ENCODE results near the gene ADAMTSL1. TPM values are rescaled to one million over a fixed set of nuclear protein-coding genes. Genes with fewer than 3 reads are reported as not detected.

ADAMTSL1 gene
- total and polyA plus RNA-seq, 9 of the 15 experiments (the other 6 are each of a cell fraction or from before 2014, with no cell fraction given): 0.01 TPM; not detected in 8

- CTCF ChIA-PET (ENCODE audit: low intra/inter-chr PET ratio): no interaction called here
Observed at GRCh38 chr9:18746631-18747030, 272.7 kb downstream of the ADAMTSL1 start.

GRCh38 chr9:18747595-18747994 lies 273.6 kb downstream of the ADAMTSL1 start:
- in situ Hi-C loops (cut with MboI): no loop called here
- Histone ChIP-seq H3K79me2 (ENCODE audit: control insufficient read depth, insufficient read depth, low read length) (no peaks in the 10 kb centered on the region), H3K9me1 (ENCODE audit: control insufficient read depth, insufficient read depth, low read length) (no peaks in the 10 kb centered on the region), H3K4me1 (replicated peaks in 1 of 2; ENCODE audit: control insufficient read depth in 2 of 2, insufficient read depth in 2 of 2, low read length in 2 of 2) (no peaks in the 10 kb centered on the region), H3K4me2 (ENCODE audit: insufficient read depth, low read length) (no peak overlapping the region), H2AFZ (ENCODE audit: low read depth, low read length) (no peak overlapping the region), H4K20me1 (replicated peaks; ENCODE audit: control insufficient read depth, insufficient read depth, low read length) (no peaks in the 10 kb centered on the region), H3K9me3 (replicated peaks; ENCODE audit: control insufficient read depth, insufficient read depth, low read depth, low read length) (no peaks in the 10 kb centered on the region), H3K27me3 (ENCODE audit: control insufficient read depth in 2 of 2, insufficient read depth in 2 of 2, low read length in 2 of 2) (no peaks in the 10 kb centered on the region), H3K27ac (ENCODE audit: extremely low read depth, low read depth, low read length) (no peak overlapping the region), H3K9ac (ENCODE audit: insufficient read depth in 1 of 2, low read depth in 2 of 2, low read length in 2 of 2) (no peak overlapping the region), H3K36me3 (ENCODE audit: control insufficient read depth, insufficient read depth, low read length) (no peaks in the 10 kb centered on the region), H3K4me3 (no peak overlapping the region)
- 0% methylated on average over 3 of the region's 3 CpGs for WGBS (ENCODE audit: insufficient coverage, low coverage, missing lambda C conversion rate)
- intact Hi-C loops (cut with micrococcal nuclease): no loop called here
- no TSS peak for BruUV-seq (replicated peaks)
- no peak for ATAC-seq
- TF ChIP-seq XRCC3 (IDR thresholded peaks at IDR 0.05) (no peak), TAF9B (IDR thresholded peaks at IDR 0.05; ENCODE audit: partially characterized antibody) (no peak), COPS2 (conservative IDR thresholded peaks at IDR 0.05) (no peak)
- no peak for FAIRE-seq
- ChIA-PET CTCF (ENCODE audit: low intra/inter-chr PET ratio) (no interaction called here), POLR2A (interaction anchor here (0.8 kb wide), 1 partner anchor 8 kb away, joined by 3 read pairs; no protein-coding TSS in a partner anchor)
- no peak for DNase-seq (ENCODE audit: extremely low read depth in 1 of 4, low spot score in 3 of 4)

More at GRCh38 chr9:18746631-18747030, 272.7 kb downstream of the ADAMTSL1 start:
- POLR2A ChIA-PET: no interaction called here
- in situ Hi-C loops (cut with MboI) (no loop called here), intact Hi-C loops (cut with micrococcal nuclease) (no loop called here)
- FAIRE-seq (no peak), DNase-seq (ENCODE audit: extremely low read depth in 1 of 4, low spot score in 3 of 4) (no peak), ATAC-seq (no peak)
- no peak overlapping the region for H3K4me2 ChIP-seq (ENCODE audit: insufficient read depth, low read length)
- no peaks in the 10 kb centered on the region for H3K36me3 ChIP-seq (ENCODE audit: control insufficient read depth, insufficient read depth, low read length)
- TF ChIP-seq RBBP5 (IDR thresholded peaks at IDR 0.05; ENCODE audit: borderline replicate concordance, insufficient read depth, low read length, poor library complexity, severe bottlenecking): no peak
- no peak overlapping the region for H3K4me3 ChIP-seq
- BruUV-seq (replicated peaks): no TSS peak
- no peaks in the 10 kb centered on the region for H3K4me1 ChIP-seq (replicated peaks in 1 of 2; ENCODE audit: control insufficient read depth in 2 of 2, insufficient read depth in 2 of 2, low read length in 2 of 2)
- H2AFZ ChIP-seq (ENCODE audit: low read depth, low read length): no peak overlapping the region
- no peaks in the 10 kb centered on the region for H3K27me3 ChIP-seq (ENCODE audit: control insufficient read depth in 2 of 2, insufficient read depth in 2 of 2, low read length in 2 of 2)
- no peak overlapping the region for H3K27ac ChIP-seq (ENCODE audit: extremely low read depth, low read depth, low read length)
- no peaks in the 10 kb centered on the region for H3K79me2 ChIP-seq (ENCODE audit: control insufficient read depth, insufficient read depth, low read length)
- H4K20me1 ChIP-seq (replicated peaks; ENCODE audit: control insufficient read depth, insufficient read depth, low read length): no peaks in the 10 kb centered on the region
- 0% methylated on average over 1 of the region's 1 CpG for WGBS (ENCODE audit: insufficient coverage, low coverage, missing lambda C conversion rate)
- no peaks in the 10 kb centered on the region for H3K9me3 ChIP-seq (replicated peaks; ENCODE audit: control insufficient read depth, insufficient read depth, low read depth, low read length)
- H3K9ac ChIP-seq (ENCODE audit: insufficient read depth in 1 of 2, low read depth in 2 of 2, low read length in 2 of 2): no peak overlapping the region
- H3K9me1 ChIP-seq (ENCODE audit: control insufficient read depth, insufficient read depth, low read length): no peaks in the 10 kb centered on the region

All from K562 (cell line).